CD14-positive monocyte (primary cell): ENCODE measurements around the gene KLHL14. TPM values are rescaled to one million over a fixed set of nuclear protein-coding genes. Genes with fewer than 3 reads are reported as not detected.

Experiments
- DNase-seq, 3 donors: peaks; one replicate each; pipeline ENCODE4 v3.0.0-alpha.2; 2011 to 2022
- H2AFZ ChIP-seq: 2 replicates; pipeline ENCODE4 v1.6.0; 2012; ENCODE audit warnings: mild to moderate bottlenecking, low read depth, low read length, inconsistent platforms; ENCODE audit not compliant: insufficient read depth, poor library complexity, severe bottlenecking
- H3K27ac ChIP-seq, 2 donors: 1 replicate in 1 of 2; 2 replicates in 1 of 2; pipeline ENCODE4 v1.5.1; 2012 to 2013; ENCODE audit warnings: low read length in 2 of 2, control low read depth in 1 of 2, inconsistent platforms in 1 of 2, low read depth in 1 of 2, mild to moderate bottlenecking in 1 of 2
- H3K27me3 ChIP-seq, 2 donors: one replicate each; pipeline versions ENCODE4 v1.6.0 to v1.6.1; 2011 to 2013; ENCODE audit warnings: low read length in 2 of 2; ENCODE audit not compliant: control insufficient read depth in 2 of 2, insufficient read depth in 2 of 2
- H3K36me3 ChIP-seq, 2 donors: replicated peaks in 1 of 2; 1 replicate in 1 of 2; 2 replicates in 1 of 2; pipeline versions ENCODE4 v1.5.1 to v1.6.1; 2012 to 2013; ENCODE audit warnings: low read length in 2 of 2, control low read depth in 1 of 2, inconsistent platforms in 1 of 2, mild to moderate bottlenecking in 1 of 2; ENCODE audit not compliant: insufficient read depth in 2 of 2, control insufficient read depth in 1 of 2
- H3K4me1 ChIP-seq, 2 donors: 1 replicate in 1 of 2; 2 replicates in 1 of 2; pipeline versions ENCODE4 v1.5.1 to v1.6.1; 2012 to 2013; ENCODE audit warnings: low read length in 2 of 2, control low read depth in 1 of 2, inconsistent platforms in 1 of 2, mild to moderate bottlenecking in 1 of 2, moderate library complexity in 1 of 2; ENCODE audit not compliant: insufficient read depth in 2 of 2, control insufficient read depth in 1 of 2
- H3K4me2 ChIP-seq: replicated peaks from 2 replicates; pipeline ENCODE3; 2012; ENCODE audit warnings: low read length, moderate library complexity, mild to moderate bottlenecking; ENCODE audit not compliant: poor library complexity, severe bottlenecking; ENCODE audit errors: extremely low read depth
- H3K4me3 ChIP-seq, 3 experiments: fragments of 200-600 bp in 1 of 3; sonication (generic) in 1 of 3; replicated peaks in 1 of 3; 1 replicate in 2 of 3; 2 replicates in 1 of 3; pipeline ENCODE4 v1.5.1; 2011 to 2013; ENCODE audit warnings: low read length in 3 of 3, mild to moderate bottlenecking in 3 of 3, control low read depth in 2 of 3, low read depth in 2 of 3, inconsistent platforms in 1 of 3, moderate library complexity in 1 of 3
- H3K79me2 ChIP-seq: 2 replicates; pipeline ENCODE4 v1.6.0; 2012; ENCODE audit warnings: mild to moderate bottlenecking, control low read depth, inconsistent platforms, low read length, moderate library complexity; ENCODE audit not compliant: insufficient read depth
- H3K9ac ChIP-seq: 2 replicates; pipeline ENCODE4 v1.6.0; 2017; ENCODE audit warnings: low read length, mild to moderate bottlenecking; ENCODE audit not compliant: insufficient read depth, poor library complexity, severe bottlenecking
- H3K9me3 ChIP-seq, 2 donors: replicated peaks in 1 of 2; 1 replicate in 1 of 2; 2 replicates in 1 of 2; pipeline versions ENCODE4 v1.5.1 to v1.6.1; 2012 to 2013; ENCODE audit warnings: low read length in 2 of 2, control low read depth in 1 of 2; ENCODE audit not compliant: control insufficient read depth in 1 of 2, insufficient read depth in 1 of 2
- H4K20me1 ChIP-seq: 2 replicates; pipeline ENCODE4 v1.6.0; 2012; ENCODE audit warnings: mild to moderate bottlenecking, low read length, control low read depth, moderate library complexity; ENCODE audit not compliant: insufficient read depth
- H3K27ac Mint-ChIP-seq, 7 donors: one replicate each; pipeline ENCODE4 v1.8.0; 2020; ENCODE audit warnings: mild to moderate bottlenecking in 7 of 7, mixed read lengths in 7 of 7, moderate library complexity in 6 of 7, inconsistent platforms in 2 of 7
- H3K27me3 Mint-ChIP-seq, 3 donors: one replicate each; pipeline ENCODE4 v1.8.0; 2021 to 2022; ENCODE audit warnings: low read depth in 3 of 3, mild to moderate bottlenecking in 3 of 3, mixed read lengths in 3 of 3, moderate library complexity in 3 of 3, inconsistent platforms in 1 of 3
- H3K36me3 Mint-ChIP-seq, 2 donors: one replicate each; pipeline ENCODE4 v1.8.0; 2020; ENCODE audit warnings: mixed read lengths in 2 of 2, inconsistent platforms in 1 of 2, mild to moderate bottlenecking in 1 of 2
- H3K4me1 Mint-ChIP-seq: one replicate; pipeline ENCODE4 v1.8.0; 2020; ENCODE audit warnings: mild to moderate bottlenecking, mixed read lengths
- H3K4me3 Mint-ChIP-seq, 2 donors: one replicate each; pipeline ENCODE4 v1.8.0; 2020; ENCODE audit warnings: mild to moderate bottlenecking in 2 of 2, mixed read lengths in 2 of 2, moderate library complexity in 1 of 2
- H3K9me3 Mint-ChIP-seq, 7 donors: one replicate each; pipeline ENCODE4 v1.8.0; 2020 to 2022; ENCODE audit warnings: mixed read lengths in 7 of 7, mild to moderate bottlenecking in 6 of 7, moderate library complexity in 6 of 7, inconsistent platforms in 2 of 7
- CTCF ChIP-seq: fragments of 200-600 bp; IDR thresholded peaks from one replicate; pipeline ENCODE4 v1.8.0; 2022; ENCODE audit warnings: antibody characterized with exemption, mild to moderate bottlenecking
- WGBS: methylation state at CpG from one replicate; pipeline ENCODE4 v1.1.5; 2013; ENCODE audit warnings: missing lambda C conversion rate; ENCODE audit not compliant: insufficient coverage; 5-methylcytosine and 5-hydroxymethylcytosine counted together
- intact Hi-C, 2 donors: fragments of 100-400 bp; cut with micrococcal nuclease; formaldehyde crosslinking; loops; one replicate each; pipeline versions ENCODE4 v1.15.0 to v1.15.1; 2023
- polyA plus RNA-seq, 3 donors: library from polyadenylated mRNA; depleted of rRNA in 1 of 3; unstranded in 2 of 3; stranded (reverse) in 1 of 3; fragments of 300-500 nt in 2 of 3; fragments of >200 nt in 1 of 3; fragmentation: Illumina TruSeq in 2 of 3; gene quantifications; 1 replicate in 2 of 3; 2 replicates in 1 of 3; pipeline ENCODE4 v1.2.3, GENCODE V29; 2012 to 2021

Gene KLHL14
- polyA plus RNA-seq, 3 donors, result 0.08 TPM; not detected in 2

DNA sequence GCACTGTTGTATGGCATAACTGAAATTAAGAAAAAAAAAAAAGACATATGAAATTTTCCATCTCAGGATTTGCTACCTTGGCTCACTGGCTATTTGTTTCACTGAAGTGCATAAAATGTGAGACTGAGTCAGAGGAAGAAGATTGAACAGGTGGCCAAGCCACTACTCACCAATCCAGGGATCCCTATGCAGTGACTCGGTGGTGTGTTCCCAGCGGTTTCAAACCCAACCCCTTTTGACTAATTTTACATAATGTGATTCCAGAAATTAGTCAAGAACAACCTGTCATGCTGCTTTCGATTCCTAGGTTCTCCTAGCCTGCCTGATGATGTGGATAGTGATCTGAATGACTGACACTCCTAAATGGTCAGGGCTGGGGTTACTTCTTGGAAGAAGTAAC lies 77.3 kb downstream of the KLHL14 start:
- Histone ChIP-seq H3K4me3 (no peak overlapping the region), H3K27me3 (no peaks in the 10 kb centered on the region), H3K36me3 (no peaks in the 10 kb centered on the region), H3K79me2 (no peaks in the 10 kb centered on the region), H4K20me1 (no peaks in the 10 kb centered on the region), H3K9me3 (no peaks in the 10 kb centered on the region), H3K27ac (no peak overlapping the region), H3K9ac (no peak overlapping the region), H2AFZ (no peak overlapping the region), H3K4me2 (no peak overlapping the region), H3K4me1 (no peaks in the 10 kb centered on the region)
- no peak for DNase-seq
- H3K4me3 Mint-ChIP-seq, result no peak overlapping the region
- peaks cover 0 to 3% (median 0%) of the 10 kb centered on the region in 7 donors for H3K9me3 Mint-ChIP-seq
- intact Hi-C loops, result no loop called here
- no peaks in the 10 kb centered on the region for H3K36me3 Mint-ChIP-seq
- peaks cover 2 to 6% (median 2%) of the 10 kb centered on the region in 3 donors for H3K27me3 Mint-ChIP-seq
- no CpG with 5 or more reads among the region's 3 CpGs for WGBS
- no peaks in the 10 kb centered on the region for H3K4me1 Mint-ChIP-seq
- no peak overlapping the region for H3K27ac Mint-ChIP-seq
- TF ChIP-seq CTCF, result no peak

DNA sequence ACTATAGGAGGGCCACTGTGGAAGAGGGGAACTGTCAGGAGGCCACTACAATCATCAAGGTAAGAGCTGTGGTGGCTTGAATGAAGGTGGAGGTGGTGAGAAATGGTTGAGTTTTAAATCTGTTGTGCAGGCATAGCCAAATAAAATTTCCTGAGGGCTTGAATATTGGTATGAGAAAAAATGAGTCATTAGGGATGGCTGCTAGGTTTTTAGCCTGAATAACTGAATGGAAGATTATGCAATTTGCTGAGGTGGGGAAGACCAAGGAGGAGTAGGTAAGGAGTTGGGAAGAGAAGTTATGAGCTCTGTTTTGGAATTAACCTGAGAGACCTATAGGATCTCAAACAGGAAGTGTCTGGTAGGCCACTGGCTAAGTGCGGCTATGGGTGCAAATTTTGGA lies 84.0 kb downstream of the KLHL14 start:
- Mint-ChIP-seq H3K27me3 (peaks cover 0 to 5% (median 2%) of the 10 kb centered on the region in 3 donors), H3K27ac (no peak overlapping the region), H3K4me1 (no peaks in the 10 kb centered on the region), H3K9me3 (peaks cover 0 to 3% (median 0%) of the 10 kb centered on the region in 7 donors), H3K4me3 (no peak overlapping the region), H3K36me3 (no peaks in the 10 kb centered on the region)
- Histone ChIP-seq H3K79me2 (no peaks in the 10 kb centered on the region), H3K27me3 (no peaks in the 10 kb centered on the region), H3K4me2 (no peak overlapping the region), H3K36me3 (no peaks in the 10 kb centered on the region), H3K9me3 (no peaks in the 10 kb centered on the region), H4K20me1 (no peaks in the 10 kb centered on the region), H3K4me3 (no peak overlapping the region), H3K4me1 (no peaks in the 10 kb centered on the region), H3K27ac (no peak overlapping the region), H3K9ac (no peak overlapping the region), H2AFZ (no peak overlapping the region)
- WGBS, result 89% methylated on average over 1 of the region's 1 CpG
- no peak for TF ChIP-seq CTCF
- intact Hi-C loops, result no loop called here
- no peak for DNase-seq
